HG03139 (cell line): Measurements from ENCODE around the gene ATP2B2.

Source experiments
- ATAC-seq: cut with Tn5 transposase; IDR thresholded peaks from one replicate; pipeline ENCODE4 v1.9.1; 2021; ENCODE audit not compliant: unreplicated experiment

ATP2B2 gene

GRCh38 chr3:10334459-10334858 lies 170.9 kb downstream of the ATP2B2 start:
- no peak for ATAC-seq

- ATAC-seq: no peak
Measured at GRCh38 chr3:10334042-10334441, 171.3 kb downstream of the ATP2B2 start.

- no peak for ATAC-seq
Measured at GRCh38 chr3:10333349-10333650, 172.1 kb downstream of the ATP2B2 start.

- ATAC-seq: no peak
Measured at GRCh38 chr3:10332481-10333348, 172.7 kb downstream of the ATP2B2 start.

- no peak for ATAC-seq
Measured at GRCh38 chr3:10331320-10331719, 174.1 kb downstream of the ATP2B2 start.

GRCh38 chr3:10330319-10330718 lies 175.1 kb downstream of the ATP2B2 start:
- no peak for ATAC-seq

GRCh38 chr3:10329495-10330015 lies 175.8 kb downstream of the ATP2B2 start:
- ATAC-seq: no peak

GRCh38 chr3:10328460-10329071 lies 176.8 kb downstream of the ATP2B2 start:
- ATAC-seq: no peak

- no peak for ATAC-seq
Measured at GRCh38 chr3:10327592-10327991, 177.8 kb downstream of the ATP2B2 start.

GRCh38 chr3:10322352-10322710 lies 183.1 kb downstream of the ATP2B2 start:
- ATAC-seq: no peak

- ATAC-seq: no peak
Measured at GRCh38 chr3:10321630-10322351, 183.6 kb downstream of the ATP2B2 start.

GRCh38 chr3:10320320-10320677 lies 185.1 kb downstream of the ATP2B2 start:
- ATAC-seq: no peak

GRCh38 chr3:10319804-10320203 lies 185.6 kb downstream of the ATP2B2 start:
- ATAC-seq: no peak

- ATAC-seq: no peak
Measured at GRCh38 chr3:10319251-10319650, 186.1 kb downstream of the ATP2B2 start.

- ATAC-seq: no peak
Measured at GRCh38 chr3:10317961-10318350, 187.4 kb downstream of the ATP2B2 start.

GRCh38 chr3:10317311-10317960 lies 187.9 kb downstream of the ATP2B2 start:
- no peak for ATAC-seq

- no peak for ATAC-seq
Measured at GRCh38 chr3:10315771-10316344, 189.5 kb downstream of the ATP2B2 start.

- no peak for ATAC-seq
Measured at GRCh38 chr3:10315101-10315500, 190.3 kb downstream of the ATP2B2 start.

GRCh38 chr3:10312861-10313260 lies 192.5 kb downstream of the ATP2B2 start:
- ATAC-seq: no peak

- ATAC-seq: no peak
Measured at GRCh38 chr3:10312391-10312790, 193.0 kb downstream of the ATP2B2 start.

GRCh38 chr3:10311710-10312109 lies 193.7 kb downstream of the ATP2B2 start:
- no peak for ATAC-seq
